ENCODE results near the gene PRR5. TPM values are rescaled to one million over a fixed set of nuclear protein-coding genes. Genes with fewer than 3 reads are reported as not detected.

Gene PRR5
- total and polyA plus RNA-seq, 2 of the 13 experiments (the other 11 are each of a cell fraction or from before 2014, with no cell fraction given), result 11.6 to 27.5 TPM

- TF ChIP-seq HES4 (CRISPR knock-in tag; IDR thresholded peaks at IDR 0.05; ENCODE audit: borderline replicate concordance), result no peak
- TF ChIP-seq REL (CRISPR knock-in tag; conservative IDR thresholded peaks at IDR 0.05), result no peak
- no peak for TF ChIP-seq HDAC1 (CRISPR knock-in tag; IDR thresholded peaks at IDR 0.05)
- TF ChIP-seq NFATC3 (CRISPR knock-in tag; IDR thresholded peaks at IDR 0.05), result no peak
- no peak for TF ChIP-seq ZBTB21 (CRISPR knock-in tag; IDR thresholded peaks at IDR 0.05)
- TF ChIP-seq ZNF180 (CRISPR knock-in tag; IDR thresholded peaks at IDR 0.05; ENCODE audit: borderline replicate concordance, low read depth), result no peak
- TF ChIP-seq REXO4 (CRISPR knock-in tag; IDR thresholded peaks at IDR 0.05; ENCODE audit: borderline replicate concordance), result no peak
- peak; percentile 57 for TF ChIP-seq HNF4A (CRISPR knock-in tag; IDR thresholded peaks at IDR 0.05)
- no peak for TF ChIP-seq ZMYM4 (CRISPR knock-in tag; IDR thresholded peaks at IDR 0.05)
- no peak for TF ChIP-seq HOMEZ (CRISPR knock-in tag; IDR thresholded peaks at IDR 0.05; ENCODE audit: low read depth)
- TF ChIP-seq NFKB2 (CRISPR knock-in tag; IDR thresholded peaks at IDR 0.05; ENCODE audit: borderline replicate concordance), result peak; percentile 60; the same call in 1 of the 2 replicates
- peak; percentile 19 for TF ChIP-seq AGO2 (optimal IDR thresholded peaks at IDR 0.05; ENCODE audit: low read depth, low read length)
- peak; percentile 96 for TF ChIP-seq CTCF (CRISPR knock-in tag; IDR thresholded peaks at IDR 0.05)
- TF ChIP-seq TCF7L2 (IDR thresholded peaks at IDR 0.05; ENCODE audit: low read depth, low read length), result no peak
- TF ChIP-seq FOXK2 (IDR thresholded peaks at IDR 0.05), result no peak
- no peak for TF ChIP-seq ZBTB25 (CRISPR knock-in tag; IDR thresholded peaks at IDR 0.05)
- TF ChIP-seq DDIT3 (CRISPR knock-in tag; IDR thresholded peaks at IDR 0.05), result no peak
- TF ChIP-seq PRPF4 (IDR thresholded peaks at IDR 0.05; ENCODE audit: low read depth, low read length, poor library complexity, severe bottlenecking), result no peak
- TF ChIP-seq IRF2 (CRISPR knock-in tag; IDR thresholded peaks at IDR 0.05), result 0 out of 2 replicates have a peak, but pooled peaks have one; percentile 16
- TF ChIP-seq ADNP (CRISPR knock-in tag; IDR thresholded peaks at IDR 0.05), result no peak
- no peak for TF ChIP-seq SMAD3 (CRISPR knock-in tag; IDR thresholded peaks at IDR 0.05)
- TF ChIP-seq LRRFIP1 (CRISPR knock-in tag; conservative IDR thresholded peaks at IDR 0.05), result no peak
- TF ChIP-seq ZNF564 (CRISPR knock-in tag; IDR thresholded peaks at IDR 0.05), result no peak
Observed at GRCh38 chr22:44735518-44736428, 33.8 kb downstream of the PRR5 start (continued).
